H1 (cell line): ENCODE data around the gene CYP2F1.

ENCODE experiments used
- ATF3 ChIP-seq: IDR thresholded peaks from 2 replicates; pipeline ENCODE4 v1.6.1; 2011; ENCODE audit warnings: low read depth, mild to moderate bottlenecking, low read length; ENCODE audit not compliant: insufficient read depth
- CEBPB ChIP-seq: IDR thresholded peaks from 2 replicates; pipeline ENCODE4 v1.6.1; 2012; ENCODE audit warnings: low read depth, low read length
- CTCF ChIP-seq, 3 experiments: IDR thresholded peaks; 1 replicate in 2 of 3; 2 replicates in 1 of 3; pipeline versions ENCODE4 v1.5.1 to v1.6.1; 2011; ENCODE audit warnings: low read length in 3 of 3, mild to moderate bottlenecking in 3 of 3, inconsistent platforms in 2 of 3, low read depth in 1 of 3, moderate library complexity in 1 of 3; ENCODE audit not compliant: insufficient read depth in 1 of 3; ENCODE audit errors: control extremely low read depth in 1 of 3
- EZH2 ChIP-seq: fragments of 200-600 bp; sonication (generic); IDR thresholded peaks from 2 replicates; pipeline ENCODE4 v1.7.1; 2012; ENCODE audit warnings: low read depth, mild to moderate bottlenecking, moderate library complexity, low read length, inconsistent platforms; ENCODE audit not compliant: severe bottlenecking
- HDAC2 ChIP-seq, 2 experiments: fragments of 300-600 bp in 1 of 2; sonication (generic) in 1 of 2; IDR thresholded peaks; 2 replicates each; pipeline ENCODE4 v1.6.1; 2011 to 2012; ENCODE audit warnings: low read depth in 2 of 2, low read length in 2 of 2, mild to moderate bottlenecking in 2 of 2, moderate library complexity in 2 of 2, borderline replicate concordance in 1 of 2, inconsistent platforms in 1 of 2
- MAX ChIP-seq: IDR thresholded peaks from 2 replicates; pipeline ENCODE4 v1.6.1; 2012; ENCODE audit warnings: inconsistent platforms
- POLR2A ChIP-seq, 2 experiments: IDR thresholded peaks; 1 replicate in 1 of 2; 2 replicates in 1 of 2; pipeline ENCODE4 v1.6.1; 2011; ENCODE audit warnings: low read depth in 2 of 2, low read length in 2 of 2, mild to moderate bottlenecking in 2 of 2; ENCODE audit errors: control extremely low read depth in 1 of 2
- POLR2AphosphoS5 ChIP-seq: IDR thresholded peaks from 2 replicates; pipeline ENCODE4 v1.6.1; 2011; ENCODE audit warnings: low read depth, low read length
- RAD21 ChIP-seq, 2 experiments: IDR thresholded peaks in 1 of 2; conservative IDR thresholded peaks in 1 of 2; 2 replicates each; pipeline ENCODE4 v1.6.1; 2011; ENCODE audit warnings: low read depth in 2 of 2, low read length in 2 of 2, improper control_type of control experiment in 1 of 2, inconsistent platforms in 1 of 2, mild to moderate bottlenecking in 1 of 2, moderate library complexity in 1 of 2
- SIX5 ChIP-seq: IDR thresholded peaks from 2 replicates; pipeline ENCODE4 v1.6.1; 2011; ENCODE audit warnings: mild to moderate bottlenecking, low read depth, low read length
- TAF1 ChIP-seq: IDR thresholded peaks from 2 replicates; pipeline ENCODE4 v1.6.1; 2011; ENCODE audit warnings: mild to moderate bottlenecking, low read depth, low read length
- USF2 ChIP-seq: IDR thresholded peaks from 2 replicates; pipeline ENCODE4 v1.6.1; 2011; ENCODE audit warnings: low read length, improper control_type of control experiment

GRCh38 chr19:41159881-41160280 lies 45.6 kb downstream of the CYP2F1 start:
- no peak for TF ChIP-seq CTCF (IDR thresholded peaks at IDR 0.05; ENCODE audit: control extremely low read depth in 1 of 3, insufficient read depth in 1 of 3, low read depth in 1 of 3, low read length in 3 of 3)
- no peak for TF ChIP-seq MAX
- TF ChIP-seq HDAC2 (IDR thresholded peaks at IDR 0.05; ENCODE audit: borderline replicate concordance in 1 of 2, low read depth in 2 of 2, low read length in 2 of 2), result no peak
- TF ChIP-seq SIX5, result no peak
- no peak for TF ChIP-seq CEBPB
- TF ChIP-seq POLR2AphosphoS5, result no peak
- TF ChIP-seq POLR2A (IDR thresholded peaks at IDR 0.05; ENCODE audit: control extremely low read depth in 1 of 2, low read depth in 2 of 2, low read length in 2 of 2), result no peak
- TF ChIP-seq RAD21 (IDR thresholded peaks at IDR 0.05 in 1 of 2, conservative IDR thresholded peaks at IDR 0.05 in 1 of 2; ENCODE audit: low read depth in 2 of 2, low read length in 2 of 2), result no peak
- TF ChIP-seq EZH2, result no peak
- TF ChIP-seq TAF1, result no peak
- no peak for TF ChIP-seq ATF3
- no peak for TF ChIP-seq USF2
